ENCODE data around the gene HIPK2. TPM values are rescaled to one million over a fixed set of nuclear protein-coding genes. Genes with fewer than 3 reads are reported as not detected.

Gene HIPK2
- total RNA-seq, 3 donors from 2014 or later (not counting 1 experiment from before 2014, with no cell fraction given), result 127 to 145 (median 144) TPM

GRCh38 chr7:139704308-139704879, 73.4 kb downstream of the HIPK2 start:
- Mint-ChIP-seq H3K27ac (peak overlapping the region; percentile 56 to 68), H3K27me3 (ENCODE audit: low read depth in 2 of 2) (no peaks in the 10 kb centered on the region), H3K36me3 (no peaks in the 10 kb centered on the region), H3K4me1 (peaks cover 44 to 57% of the 10 kb centered on the region in 2 donors), H3K4me3 (no peak overlapping the region), H3K9me3 (no peaks in the 10 kb centered on the region)
- Histone ChIP-seq H3K4me1 (ENCODE audit: control insufficient read depth, insufficient read depth, low read length) (peaks cover 14% of the 10 kb centered on the region), H3K4me3 (ENCODE audit: low read length) (no peak overlapping the region), H3K27ac (ENCODE audit: low read length) (no peak overlapping the region), H3K9me3 (ENCODE audit: control insufficient read depth, insufficient read depth, low read length) (no peaks in the 10 kb centered on the region), H3K27me3 (ENCODE audit: control insufficient read depth, insufficient read depth, low read length) (no peaks in the 10 kb centered on the region), H3K36me3 (ENCODE audit: control insufficient read depth, insufficient read depth, low read length) (peaks cover 5% of the 10 kb centered on the region)
- intact Hi-C loops (cut with micrococcal nuclease), result no loop called here
- ATAC-seq (no peak), DNase-seq (no peak)
- no peak for TF ChIP-seq CTCF (IDR thresholded peaks at IDR 0.05)
- WGBS (ENCODE audit: insufficient coverage), result 92% methylated on average over 8 of the region's 8 CpGs

- no peak for ATAC-seq
- no peaks in the 10 kb centered on the region for H3K27me3 Mint-ChIP-seq (ENCODE audit: low read depth in 2 of 2)
- no peak for DNase-seq
- Histone ChIP-seq H3K4me1 (ENCODE audit: control insufficient read depth, insufficient read depth, low read length) (peaks cover 14% of the 10 kb centered on the region), H3K27me3 (ENCODE audit: control insufficient read depth, insufficient read depth, low read length) (no peaks in the 10 kb centered on the region), H3K4me3 (ENCODE audit: low read length) (no peak overlapping the region), H3K36me3 (ENCODE audit: control insufficient read depth, insufficient read depth, low read length) (peaks cover 7% of the 10 kb centered on the region), H3K27ac (ENCODE audit: low read length) (no peak overlapping the region), H3K9me3 (ENCODE audit: control insufficient read depth, insufficient read depth, low read length) (no peaks in the 10 kb centered on the region)
- intact Hi-C loops (cut with micrococcal nuclease), result no loop called here
- 85% methylated on average over 5 of the region's 5 CpGs for WGBS (ENCODE audit: insufficient coverage)
- peak overlapping the region; percentile 56 to 68 for H3K27ac Mint-ChIP-seq
- TF ChIP-seq CTCF (IDR thresholded peaks at IDR 0.05), result no peak
- H3K4me1 Mint-ChIP-seq, result peaks cover 46 to 56% of the 10 kb centered on the region in 2 donors
- H3K9me3 Mint-ChIP-seq, result no peaks in the 10 kb centered on the region
- H3K36me3 Mint-ChIP-seq, result no peaks in the 10 kb centered on the region
- H3K4me3 Mint-ChIP-seq, result no peak overlapping the region
Measured at GRCh38 chr7:139703487-139704307, 74.1 kb downstream of the HIPK2 start.

- Mint-ChIP-seq H3K9me3 (no peaks in the 10 kb centered on the region), H3K4me1 (peaks cover 49 to 56% of the 10 kb centered on the region in 2 donors), H3K36me3 (no peaks in the 10 kb centered on the region), H3K27ac (peak overlapping the region; percentile 56 to 68), H3K27me3 (ENCODE audit: low read depth in 2 of 2) (no peaks in the 10 kb centered on the region), H3K4me3 (no peak overlapping the region)
- TF ChIP-seq CTCF (IDR thresholded peaks at IDR 0.05), result no peak
- 85% methylated on average over 8 of the region's 10 CpGs for WGBS (ENCODE audit: insufficient coverage)
- DNase-seq, result no peak
- no peak for ATAC-seq
- peaks cover 14% of the 10 kb centered on the region for H3K4me1 ChIP-seq (ENCODE audit: control insufficient read depth, insufficient read depth, low read length)
- no peaks in the 10 kb centered on the region for H3K27me3 ChIP-seq (ENCODE audit: control insufficient read depth, insufficient read depth, low read length)
- H3K36me3 ChIP-seq (ENCODE audit: control insufficient read depth, insufficient read depth, low read length), result peaks cover 4% of the 10 kb centered on the region
- no peaks in the 10 kb centered on the region for H3K9me3 ChIP-seq (ENCODE audit: control insufficient read depth, insufficient read depth, low read length)
- intact Hi-C loops (cut with micrococcal nuclease), result no loop called here
- no peak overlapping the region for H3K27ac ChIP-seq (ENCODE audit: low read length)
- no peak overlapping the region for H3K4me3 ChIP-seq (ENCODE audit: low read length)
Measured at GRCh38 chr7:139702811-139703486, 74.8 kb downstream of the HIPK2 start.

All from natural killer cell (primary cell).